Measurements from ENCODE around the gene DUSP15.

GRCh38 chr20:31909253-31910070 is 39.1 kb upstream of the DUSP15 start:
- TF ChIP-seq MAX (IDR thresholded peaks at IDR 0.05) = no peak
- TF ChIP-seq YY1 (IDR thresholded peaks at IDR 0.05) = no peak
- TF ChIP-seq SP1 (IDR thresholded peaks at IDR 0.05) = no peak
- TF ChIP-seq ZBTB33 (IDR thresholded peaks at IDR 0.05) = no peak
- TF ChIP-seq CTCF (IDR thresholded peaks at IDR 0.05; ENCODE audit: low read depth, low read length, missing input control) = no peak
- TF ChIP-seq TAF1 (conservative IDR thresholded peaks at IDR 0.05) = no peak
- TF ChIP-seq ATF3 (IDR thresholded peaks at IDR 0.05) = no peak
- TF ChIP-seq HNF4A (conservative IDR thresholded peaks at IDR 0.05) = no peak
- TF ChIP-seq RAD21 (IDR thresholded peaks at IDR 0.05) = no peak
- TF ChIP-seq REST (IDR thresholded peaks at IDR 0.05) = no peak
